ENCODE data around the gene OLFM2.

The OLFM2 gene

DNA sequence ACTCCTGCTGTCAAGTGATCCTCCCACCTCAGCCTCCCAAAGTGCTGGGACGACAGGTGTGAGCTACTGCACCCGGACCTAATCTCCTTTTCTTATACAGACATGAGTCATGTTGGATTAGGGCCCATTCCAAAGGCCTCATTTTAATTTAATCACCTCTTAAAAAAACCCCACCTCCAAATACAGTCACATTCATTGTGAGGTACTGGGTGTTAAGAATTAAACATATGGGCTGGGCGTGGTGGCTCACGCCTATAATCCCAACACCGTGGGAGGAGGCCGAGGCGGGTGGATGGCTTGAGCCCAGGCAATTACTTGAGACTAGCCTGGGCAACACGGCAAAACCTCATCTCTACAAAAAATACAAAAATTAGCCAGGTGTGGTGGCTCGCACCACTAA, 54.6 kb downstream of the OLFM2 start:
- H2AFZ ChIP-seq (ENCODE audit: low read length): no peak overlapping the region
- H3K36me3 ChIP-seq (ENCODE audit: insufficient read depth, low read length): no peaks in the 10 kb centered on the region
- no peak overlapping the region for H3K4me2 ChIP-seq (ENCODE audit: low read depth, low read length, poor library complexity, severe bottlenecking)
- no peak overlapping the region for H3K4me3 ChIP-seq (ENCODE audit: low read length, poor library complexity, severe bottlenecking)
- no peaks in the 10 kb centered on the region for H3K27me3 ChIP-seq (ENCODE audit: insufficient read depth, low read length, poor library complexity, severe bottlenecking)
- no peaks in the 10 kb centered on the region for H3K4me1 ChIP-seq (ENCODE audit: insufficient read depth, low read length, poor library complexity, severe bottlenecking)
- H3F3A ChIP-seq (ENCODE audit: low read depth): no peaks in the 10 kb centered on the region
- no peaks in the 10 kb centered on the region for H3K79me2 ChIP-seq (ENCODE audit: insufficient read depth, low read length)
- no peaks in the 10 kb centered on the region for H3K9me2 ChIP-seq (replicated peaks; ENCODE audit: low read depth, low read length)
- no peak for TF ChIP-seq EZH2phosphoT487 (IDR thresholded peaks at IDR 0.05; ENCODE audit: borderline replicate concordance)
- TF ChIP-seq, protein P1, sequence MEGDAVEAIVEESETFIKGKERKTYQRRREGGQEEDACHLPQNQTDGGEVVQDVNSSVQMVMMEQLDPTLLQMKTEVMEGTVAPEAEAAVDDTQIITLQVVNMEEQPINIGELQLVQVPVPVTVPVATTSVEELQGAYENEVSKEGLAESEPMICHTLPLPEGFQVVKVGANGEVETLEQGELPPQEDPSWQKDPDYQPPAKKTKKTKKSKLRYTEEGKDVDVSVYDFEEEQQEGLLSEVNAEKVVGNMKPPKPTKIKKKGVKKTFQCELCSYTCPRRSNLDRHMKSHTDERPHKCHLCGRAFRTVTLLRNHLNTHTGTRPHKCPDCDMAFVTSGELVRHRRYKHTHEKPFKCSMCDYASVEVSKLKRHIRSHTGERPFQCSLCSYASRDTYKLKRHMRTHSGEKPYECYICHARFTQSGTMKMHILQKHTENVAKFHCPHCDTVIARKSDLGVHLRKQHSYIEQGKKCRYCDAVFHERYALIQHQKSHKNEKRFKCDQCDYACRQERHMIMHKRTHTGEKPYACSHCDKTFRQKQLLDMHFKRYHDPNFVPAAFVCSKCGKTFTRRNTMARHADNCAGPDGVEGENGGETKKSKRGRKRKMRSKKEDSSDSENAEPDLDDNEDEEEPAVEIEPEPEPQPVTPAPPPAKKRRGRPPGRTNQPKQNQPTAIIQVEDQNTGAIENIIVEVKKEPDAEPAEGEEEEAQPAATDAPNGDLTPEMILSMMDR (conservative IDR thresholded peaks at IDR 0.05; ENCODE audit: low read length): no peak
- H3K9me3 ChIP-seq (ENCODE audit: insufficient read depth, low read depth, low read length): no peaks in the 10 kb centered on the region
- H4K20me1 ChIP-seq (ENCODE audit: insufficient read depth, low read length, poor library complexity, severe bottlenecking): no peaks in the 10 kb centered on the region
- no peak overlapping the region for H3K9ac ChIP-seq (ENCODE audit: low read depth, low read length, poor library complexity, severe bottlenecking)

DNA sequence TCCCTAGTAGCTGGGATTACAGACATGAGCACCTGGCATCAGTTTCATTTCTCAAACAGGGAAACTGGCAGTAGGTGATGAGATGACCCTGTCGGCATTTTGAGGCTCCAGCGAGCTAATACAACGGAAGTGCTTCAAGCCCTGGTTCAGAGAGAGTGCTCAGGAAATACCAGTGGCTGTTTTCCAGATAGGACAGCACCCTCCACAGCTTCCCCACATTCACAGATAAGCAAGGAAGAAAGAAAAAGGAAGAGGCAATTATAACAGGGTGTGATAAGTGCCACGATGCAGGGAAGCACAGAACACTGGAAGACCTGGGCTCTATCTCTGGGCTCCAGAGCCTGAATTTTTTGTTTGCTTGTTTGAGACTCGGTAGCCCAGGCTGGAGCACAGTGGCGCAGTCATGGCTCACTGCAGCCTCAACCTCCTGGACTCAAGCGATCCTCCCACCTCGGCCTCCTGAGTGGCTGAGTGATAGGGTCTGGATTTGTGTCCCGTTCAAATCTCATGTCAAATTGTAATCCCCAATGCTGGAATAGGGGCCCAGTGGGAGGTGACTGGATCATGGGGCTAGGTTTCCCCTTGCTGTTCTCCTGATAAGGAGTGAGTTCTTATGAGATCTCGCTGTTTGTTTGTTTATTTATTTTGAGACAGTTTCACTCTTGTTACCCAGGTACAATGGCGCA, 57.7 kb downstream of the OLFM2 start:
- H4K20me1 ChIP-seq (ENCODE audit: insufficient read depth, low read length, poor library complexity, severe bottlenecking): no peaks in the 10 kb centered on the region
- no peak overlapping the region for H3K4me2 ChIP-seq (ENCODE audit: low read depth, low read length, poor library complexity, severe bottlenecking)
- H3K4me1 ChIP-seq (ENCODE audit: insufficient read depth, low read length, poor library complexity, severe bottlenecking): no peaks in the 10 kb centered on the region
- H2AFZ ChIP-seq (ENCODE audit: low read length): no peak overlapping the region
- H3K9me2 ChIP-seq (replicated peaks; ENCODE audit: low read depth, low read length): no peaks in the 10 kb centered on the region
- no peaks in the 10 kb centered on the region for H3K36me3 ChIP-seq (ENCODE audit: insufficient read depth, low read length)
- H3K4me3 ChIP-seq (ENCODE audit: low read length, poor library complexity, severe bottlenecking): no peak overlapping the region
- H3K9me3 ChIP-seq (ENCODE audit: insufficient read depth, low read depth, low read length): no peaks in the 10 kb centered on the region
- H3K9ac ChIP-seq (ENCODE audit: low read depth, low read length, poor library complexity, severe bottlenecking): no peak overlapping the region
- H3K79me2 ChIP-seq (ENCODE audit: insufficient read depth, low read length): no peaks in the 10 kb centered on the region
- TF ChIP-seq, protein P1 (conservative IDR thresholded peaks at IDR 0.05; ENCODE audit: low read length): no peak
- no peak for TF ChIP-seq EZH2phosphoT487 (IDR thresholded peaks at IDR 0.05; ENCODE audit: borderline replicate concordance)
- no peaks in the 10 kb centered on the region for H3K27me3 ChIP-seq (ENCODE audit: insufficient read depth, low read length, poor library complexity, severe bottlenecking)
- H3F3A ChIP-seq (ENCODE audit: low read depth): no peaks in the 10 kb centered on the region

DNA sequence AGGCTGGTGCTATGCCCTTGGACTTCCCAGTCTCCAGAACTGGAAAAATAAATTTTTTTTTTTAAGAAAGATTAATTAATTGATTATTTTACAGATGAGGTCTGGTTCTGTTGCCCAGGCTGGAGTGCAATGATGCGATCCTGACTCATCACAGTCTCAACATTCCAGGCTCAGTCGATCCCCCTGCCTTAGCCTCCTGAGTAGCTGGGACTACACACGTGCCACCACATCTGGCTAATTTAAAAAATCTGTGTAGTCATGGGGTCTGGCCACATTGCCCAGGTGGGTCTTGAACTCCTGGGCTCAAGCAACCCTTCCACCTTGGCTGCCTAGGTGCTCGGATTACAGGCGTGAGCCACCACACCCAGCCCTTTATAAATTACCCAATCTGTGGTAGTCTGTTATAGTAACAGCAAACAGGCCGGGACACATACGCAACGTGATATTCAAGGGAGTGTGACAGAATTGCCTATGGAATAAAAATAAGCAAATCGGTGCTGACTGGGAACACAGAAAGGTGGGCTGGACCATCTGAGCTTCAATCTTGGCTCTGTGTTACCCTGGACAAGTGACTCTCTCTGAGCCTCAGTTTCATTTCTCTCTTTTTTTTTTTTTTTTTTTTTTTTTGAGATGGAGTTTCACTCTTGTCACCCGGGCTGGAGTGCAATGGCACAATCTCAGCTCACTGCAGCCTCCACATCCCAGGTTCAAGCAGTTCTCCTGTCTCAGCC, 58.4 kb downstream of the OLFM2 start:
- Histone ChIP-seq H3K9me2 (replicated peaks; ENCODE audit: low read depth, low read length) (no peaks in the 10 kb centered on the region), H3F3A (ENCODE audit: low read depth) (no peaks in the 10 kb centered on the region), H3K4me1 (ENCODE audit: insufficient read depth, low read length, poor library complexity, severe bottlenecking) (no peaks in the 10 kb centered on the region), H3K9ac (ENCODE audit: low read depth, low read length, poor library complexity, severe bottlenecking) (no peak overlapping the region), H3K4me3 (ENCODE audit: low read length, poor library complexity, severe bottlenecking) (no peak overlapping the region), H3K9me3 (ENCODE audit: insufficient read depth, low read depth, low read length) (no peaks in the 10 kb centered on the region), H3K27me3 (ENCODE audit: insufficient read depth, low read length, poor library complexity, severe bottlenecking) (no peaks in the 10 kb centered on the region), H3K4me2 (ENCODE audit: low read depth, low read length, poor library complexity, severe bottlenecking) (no peak overlapping the region), H3K79me2 (ENCODE audit: insufficient read depth, low read length) (no peaks in the 10 kb centered on the region), H3K36me3 (ENCODE audit: insufficient read depth, low read length) (no peaks in the 10 kb centered on the region), H4K20me1 (ENCODE audit: insufficient read depth, low read length, poor library complexity, severe bottlenecking) (no peaks in the 10 kb centered on the region), H2AFZ (ENCODE audit: low read length) (no peak overlapping the region)
- TF ChIP-seq EZH2phosphoT487 (IDR thresholded peaks at IDR 0.05; ENCODE audit: borderline replicate concordance): no peak
- TF ChIP-seq, protein P1 (conservative IDR thresholded peaks at IDR 0.05; ENCODE audit: low read length): no peak

Measured in Loucy (cell line).